GM10248 (cell line): ENCODE data around the gene BRF1.

Experiments used
- CTCF ChIA-PET: fragments of 300-600 bp; sonication (Branson Sonifier 250); formaldehyde crosslinking; extraction: SDS; loops from one replicate; lab custom pipeline; 2021; ENCODE audit warnings: antibody characterized with exemption; lab: Yijun Ruan, JAX
- POLR2A ChIA-PET: fragments of 350-650 bp; sonication (Branson Sonifier 250); formaldehyde crosslinking; extraction: SDS; loops from one replicate; lab custom pipeline; 2020; ENCODE audit warnings: antibody characterized with exemption; lab: Yijun Ruan, JAX
- DNase-seq: peaks from one replicate; pipeline ENCODE4 v3.0.0; 2012; ENCODE audit errors: extremely low spot score
- CTCF ChIP-seq: IDR thresholded peaks from 2 replicates; pipeline ENCODE4 v1.5.1; 2012; ENCODE audit warnings: mild to moderate bottlenecking, low read depth; ENCODE audit errors: extremely low read depth, missing control alignments, control extremely low read depth

The BRF1 gene

GRCh38 chr14:105287249-105288102 is 13.3 kb downstream of the BRF1 start:
- no peak for DNase-seq
- POLR2A ChIA-PET, result no interaction called here

GRCh38 chr14:105286759-105287144 is 14.0 kb downstream of the BRF1 start:
- DNase-seq, result no peak
- TF ChIP-seq CTCF, result no peak
- ChIA-PET CTCF (no interaction called here), POLR2A (no interaction called here)

More at GRCh38 chr14:105287249-105288102, 13.3 kb downstream of the BRF1 start:
- CTCF ChIA-PET, result interaction anchor here (1.3 to 1.6 kb wide), 2 partner anchors 27 to 39 kb away, joined by 3 read pairs; partner anchors contain the start of genes BTBD6 and PACS2
- no peak for TF ChIP-seq CTCF

GRCh38 chr14:105285174-105285573 is 15.6 kb downstream of the BRF1 start:
- no peak for DNase-seq
- ChIA-PET CTCF (no interaction called here), POLR2A (no interaction called here)
- no peak for TF ChIP-seq CTCF

- TF ChIP-seq CTCF, result no peak
- POLR2A ChIA-PET, result no interaction called here
- CTCF ChIA-PET, result no interaction called here
- no peak for DNase-seq
Observed at GRCh38 chr14:105283899-105284298, 16.9 kb downstream of the BRF1 start.

GRCh38 chr14:105283028-105283427 is 17.8 kb downstream of the BRF1 start:
- no peak for DNase-seq
- POLR2A ChIA-PET, result no interaction called here
- no peak for TF ChIP-seq CTCF
- CTCF ChIA-PET, result no interaction called here

GRCh38 chr14:105282098-105282725 is 18.6 kb downstream of the BRF1 start:
- ChIA-PET CTCF (interaction anchor here (1.4 kb wide), 1 partner anchor 60 kb away, joined by 4 read pairs; no protein-coding TSS in a partner anchor), POLR2A (no interaction called here)
- DNase-seq, result no peak
- TF ChIP-seq CTCF, result no peak
